GM19372 (cell line): ENCODE data around the gene ATP13A1.

Experiments used
- ATAC-seq: cut with Tn5 transposase; IDR thresholded peaks from one replicate; pipeline ENCODE4 v1.9.1; 2021; ENCODE audit warnings: mild to moderate bottlenecking, low read depth, moderate library complexity; ENCODE audit not compliant: unreplicated experiment

The ATP13A1 gene

DNA sequence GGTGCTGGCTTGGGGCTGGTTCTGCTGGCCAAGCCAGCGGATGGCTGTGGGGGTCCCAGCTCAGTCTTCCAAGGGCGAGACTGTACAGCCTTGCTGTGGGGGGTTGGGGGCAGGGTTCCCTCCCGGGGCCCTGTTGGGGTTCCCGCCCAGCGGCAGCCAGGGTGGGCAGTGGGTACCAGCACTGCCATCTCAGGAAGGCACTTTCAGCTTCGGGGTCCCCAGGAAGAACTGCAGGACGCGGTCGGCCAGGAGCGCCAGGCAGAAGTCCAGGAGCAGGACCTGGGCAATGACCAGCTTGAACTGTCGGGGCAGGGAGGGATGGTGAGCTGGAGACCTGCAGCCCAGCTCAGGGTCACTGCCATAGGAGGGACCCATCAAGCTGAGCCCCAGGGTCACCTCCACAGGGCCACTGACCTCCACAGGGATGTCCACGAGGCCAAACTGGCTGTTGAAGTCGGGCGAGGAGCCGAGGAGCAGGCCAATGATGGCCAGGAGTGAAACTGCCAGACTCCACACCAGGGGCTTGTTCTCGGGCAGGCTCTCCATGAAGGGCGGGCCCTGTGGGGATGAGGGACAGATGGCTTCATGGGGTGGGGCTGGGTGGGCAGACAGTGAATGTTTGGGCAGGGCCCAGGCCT is 18.1 kb downstream of the ATP13A1 start:
- ATAC-seq = no peak

DNA sequence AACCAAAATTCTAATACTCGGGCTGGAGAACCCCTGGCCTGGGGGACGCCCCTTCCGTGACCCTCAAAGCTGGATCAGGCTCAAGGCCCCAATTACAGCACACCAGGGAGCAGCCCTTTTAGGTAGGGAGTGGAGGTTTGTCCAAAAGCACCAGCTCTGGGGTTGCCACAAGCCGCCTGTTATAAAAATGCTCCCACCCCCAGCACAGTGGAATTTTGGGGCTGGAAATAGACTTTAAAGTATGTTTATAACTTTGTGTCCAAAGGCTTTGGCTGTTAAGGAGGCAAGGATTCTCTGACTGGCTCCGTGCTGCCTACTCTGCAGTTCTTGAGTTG is 19.5 kb downstream of the ATP13A1 start:
- no peak for ATAC-seq

DNA sequence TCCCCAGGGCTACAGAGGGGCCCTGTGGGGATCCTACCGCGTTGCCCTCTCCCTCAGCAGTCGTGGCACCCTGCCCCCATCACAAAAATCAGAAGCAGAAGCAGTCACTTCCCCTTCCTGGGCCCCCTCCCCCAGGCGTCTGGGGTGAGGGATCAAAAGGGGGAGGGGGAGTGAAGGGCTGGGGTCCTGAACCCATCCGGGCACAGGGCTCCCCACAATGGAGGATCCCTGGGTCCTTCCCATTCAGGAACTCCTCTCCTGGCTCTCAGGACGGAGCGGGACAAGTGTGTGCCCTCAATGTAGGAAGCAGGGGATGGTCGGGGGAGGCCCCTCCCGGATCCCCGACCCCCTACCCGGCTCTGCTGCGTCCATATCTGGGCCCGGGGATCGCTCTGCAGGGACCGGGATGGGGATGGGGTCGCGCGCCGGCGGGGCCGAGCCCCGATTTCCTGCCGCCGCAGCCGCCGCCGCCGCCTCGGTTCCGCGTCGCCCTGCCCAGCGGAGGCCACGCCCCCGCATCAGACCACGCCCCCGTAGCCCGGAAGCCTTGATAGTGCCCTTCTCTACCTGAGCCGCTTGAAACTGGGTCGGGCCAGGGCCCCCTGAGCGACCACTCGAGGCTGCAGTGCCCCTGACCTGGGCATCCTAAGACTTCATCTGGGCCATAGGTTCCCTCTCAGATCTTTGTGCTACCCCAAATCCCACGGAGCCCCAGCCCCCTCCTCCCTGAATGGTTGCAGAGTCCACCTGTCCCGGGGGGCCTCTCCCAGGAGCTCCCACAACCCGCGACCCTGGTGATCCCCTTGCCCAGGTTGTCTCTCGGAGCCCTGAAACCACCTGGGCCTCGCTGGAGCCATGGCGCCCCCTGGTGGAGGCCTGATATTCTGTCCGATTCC is 20.1 kb downstream of the ATP13A1 start, which contains the start of gene GMIP:
TSS of gene GMIP (minus strand) at position 500 of the 896 bp plus-strand sequence. CDS start at position 372, 128 bp downstream.
- peak; percentile 66 for ATAC-seq

DNA sequence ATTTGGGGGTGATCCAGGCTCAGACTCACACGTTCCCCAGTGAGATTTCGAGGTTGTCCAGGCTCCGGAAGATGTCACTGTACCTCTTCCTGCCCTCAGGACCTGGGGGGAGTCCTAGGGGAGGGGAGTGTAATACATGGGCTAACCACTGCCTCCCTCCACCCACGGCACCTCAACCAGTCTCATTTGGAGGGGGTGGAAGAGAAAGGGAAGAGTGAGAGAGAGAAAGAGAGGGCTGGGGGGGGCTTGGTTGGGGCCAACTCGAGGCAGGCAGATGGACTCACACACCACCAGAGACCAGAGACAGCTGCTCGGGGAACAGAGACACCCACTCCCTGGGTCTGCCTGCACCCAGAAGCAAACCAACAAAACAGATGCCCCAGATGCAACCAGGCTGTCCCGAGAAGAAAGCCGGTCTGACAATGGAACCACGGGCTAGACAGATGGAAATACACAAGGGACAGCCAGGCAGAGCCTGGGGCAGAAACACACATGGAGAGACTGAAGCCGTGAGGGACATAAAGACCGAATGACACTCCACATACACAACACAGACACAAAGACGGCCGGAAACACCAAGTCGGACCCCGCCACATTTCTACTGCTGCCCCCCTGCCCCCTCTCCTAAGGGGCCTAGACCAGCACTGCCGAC is 20.8 kb downstream of the ATP13A1 start:
- peak; percentile 29 for ATAC-seq

DNA sequence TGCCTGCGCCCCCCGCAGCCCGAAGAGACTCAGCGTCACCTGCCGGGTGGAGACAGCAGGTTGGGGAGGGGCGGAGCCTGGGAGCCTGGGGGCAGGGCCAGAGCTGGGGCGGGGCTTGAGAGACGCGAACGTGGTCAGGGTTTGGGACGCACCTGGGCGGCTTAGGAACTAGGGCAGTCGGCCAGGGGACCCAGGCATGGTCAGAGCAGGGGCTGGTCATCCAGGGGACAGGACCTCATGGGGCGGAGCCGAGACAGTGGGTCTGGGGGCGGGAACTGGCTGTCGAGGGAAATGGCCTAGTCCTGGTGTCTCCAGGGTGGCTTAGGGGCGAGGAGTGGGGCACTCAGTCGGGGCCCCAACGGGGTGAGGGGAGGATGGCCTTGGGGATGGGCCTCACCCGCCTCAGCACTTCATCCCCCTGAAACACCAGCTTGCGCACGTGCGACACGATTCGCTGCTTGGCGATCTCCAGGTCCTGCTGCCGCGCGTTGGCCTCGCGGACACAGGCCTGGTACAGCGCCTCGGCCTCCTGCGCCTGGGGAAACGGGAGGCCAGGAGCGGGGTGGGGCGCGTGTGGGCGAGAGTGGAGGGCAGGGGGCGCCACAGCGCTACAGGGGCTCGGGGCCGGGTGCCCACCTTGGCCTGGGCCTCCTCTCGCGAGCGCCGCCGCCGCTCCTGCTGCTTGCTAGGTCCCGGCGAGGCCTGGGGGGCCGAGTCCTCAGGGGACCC is 25.8 kb downstream of the ATP13A1 start:
- ATAC-seq = no peak

DNA sequence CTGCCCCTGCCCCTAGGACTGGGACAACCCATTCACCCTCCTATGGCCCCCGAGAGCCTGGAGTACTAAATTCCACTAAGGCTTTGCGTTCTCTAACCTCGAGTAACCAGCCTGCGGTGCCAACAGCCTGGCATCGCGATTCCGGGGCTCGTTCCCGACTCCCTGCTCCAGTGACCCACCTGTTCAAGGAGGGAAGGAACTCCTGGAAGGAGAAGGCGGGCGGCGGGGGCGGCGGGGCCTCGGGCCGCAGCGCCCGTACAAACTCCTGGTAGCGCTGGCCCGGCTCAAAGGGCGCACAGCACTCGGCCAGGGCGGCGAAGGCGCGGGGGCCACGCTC is 26.3 kb downstream of the ATP13A1 start:
- no peak for ATAC-seq

DNA sequence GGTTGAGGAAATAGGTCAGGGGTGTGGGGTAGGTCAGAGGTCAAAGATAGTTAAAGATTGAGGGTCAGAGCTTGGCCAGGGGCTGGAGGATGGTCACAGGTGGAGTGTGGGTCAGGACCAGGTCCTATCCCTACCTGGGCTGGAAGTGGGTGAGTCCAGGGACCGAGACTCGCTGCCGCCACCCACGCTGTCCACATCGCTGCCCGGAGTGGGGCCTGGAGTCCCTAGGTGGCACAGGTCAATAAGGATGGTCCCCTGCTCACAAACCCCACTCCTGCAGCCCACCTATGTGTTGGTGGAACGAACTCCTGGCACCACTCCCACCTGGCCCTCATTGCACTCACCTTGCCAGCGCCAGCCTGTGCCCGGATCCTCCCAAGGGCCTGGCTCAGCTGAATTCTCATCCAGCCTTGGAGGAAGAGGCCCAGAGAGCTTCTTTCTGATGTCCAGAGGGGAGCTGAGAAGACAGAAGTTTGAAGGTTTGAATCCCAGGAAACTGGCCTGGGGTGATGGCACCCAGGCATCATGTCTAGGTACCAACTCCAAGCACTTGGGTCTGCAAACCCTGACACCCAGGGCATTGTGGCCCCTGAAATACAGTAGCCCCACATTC is 26.8 kb downstream of the ATP13A1 start:
- ATAC-seq = no peak

DNA sequence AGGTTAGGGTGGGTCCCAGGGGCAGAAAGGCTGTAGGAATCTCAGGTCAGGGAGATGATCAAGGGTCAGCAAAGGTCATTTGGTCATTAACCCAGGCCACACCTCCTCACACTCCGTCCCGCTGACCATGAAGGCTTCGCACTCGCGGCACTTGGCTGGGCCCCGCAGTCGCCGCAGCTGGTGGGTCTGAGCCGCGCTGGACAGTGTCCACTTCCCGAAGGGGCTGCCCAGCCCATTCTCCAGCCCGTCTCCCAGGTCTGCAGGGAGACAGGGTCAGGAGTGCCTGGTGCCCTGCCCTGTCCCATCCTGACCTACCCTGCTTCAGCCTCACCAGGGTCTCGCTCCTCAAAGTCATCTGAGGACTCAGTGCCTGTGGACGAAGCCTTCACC is 28.2 kb downstream of the ATP13A1 start:
- no peak for ATAC-seq

DNA sequence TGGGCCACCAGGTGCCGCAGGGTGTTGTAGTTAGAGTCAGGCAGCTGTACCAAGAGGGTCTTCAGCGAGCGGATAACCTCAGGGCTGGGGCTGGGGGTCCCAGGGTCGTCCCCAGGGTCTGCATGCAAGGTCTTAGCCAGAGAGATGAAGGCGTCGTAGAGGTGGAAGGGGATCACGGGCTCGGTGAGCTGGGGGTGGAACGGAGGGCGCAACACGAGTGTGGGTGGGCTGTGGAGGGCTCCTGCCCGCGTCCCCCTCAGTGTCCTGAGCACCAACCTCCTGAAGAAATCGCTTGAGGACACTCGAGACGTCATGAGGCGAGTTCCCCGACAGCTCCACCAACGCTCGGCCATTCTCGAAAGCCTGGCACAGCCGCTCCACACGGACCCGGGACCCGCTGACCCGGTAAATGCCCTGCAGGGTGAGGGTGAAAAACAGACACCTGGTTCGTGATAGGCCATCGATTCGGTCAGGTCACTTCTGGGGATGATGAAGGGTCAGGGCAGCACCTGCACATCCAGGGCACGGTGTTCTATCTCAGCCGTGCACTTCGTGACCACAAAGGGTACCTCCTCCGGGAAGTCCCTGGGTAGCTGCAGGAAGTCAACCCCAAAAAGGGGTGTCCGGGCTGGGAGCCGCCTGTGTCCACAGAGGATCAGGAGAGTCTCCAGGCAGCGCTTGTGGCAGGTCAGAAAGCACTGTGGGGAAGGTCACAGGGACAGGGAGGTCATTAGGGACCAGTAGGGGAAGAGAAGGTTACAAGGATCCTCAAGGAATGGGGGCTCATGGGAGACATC is 28.8 kb downstream of the ATP13A1 start:
- no peak for ATAC-seq

DNA sequence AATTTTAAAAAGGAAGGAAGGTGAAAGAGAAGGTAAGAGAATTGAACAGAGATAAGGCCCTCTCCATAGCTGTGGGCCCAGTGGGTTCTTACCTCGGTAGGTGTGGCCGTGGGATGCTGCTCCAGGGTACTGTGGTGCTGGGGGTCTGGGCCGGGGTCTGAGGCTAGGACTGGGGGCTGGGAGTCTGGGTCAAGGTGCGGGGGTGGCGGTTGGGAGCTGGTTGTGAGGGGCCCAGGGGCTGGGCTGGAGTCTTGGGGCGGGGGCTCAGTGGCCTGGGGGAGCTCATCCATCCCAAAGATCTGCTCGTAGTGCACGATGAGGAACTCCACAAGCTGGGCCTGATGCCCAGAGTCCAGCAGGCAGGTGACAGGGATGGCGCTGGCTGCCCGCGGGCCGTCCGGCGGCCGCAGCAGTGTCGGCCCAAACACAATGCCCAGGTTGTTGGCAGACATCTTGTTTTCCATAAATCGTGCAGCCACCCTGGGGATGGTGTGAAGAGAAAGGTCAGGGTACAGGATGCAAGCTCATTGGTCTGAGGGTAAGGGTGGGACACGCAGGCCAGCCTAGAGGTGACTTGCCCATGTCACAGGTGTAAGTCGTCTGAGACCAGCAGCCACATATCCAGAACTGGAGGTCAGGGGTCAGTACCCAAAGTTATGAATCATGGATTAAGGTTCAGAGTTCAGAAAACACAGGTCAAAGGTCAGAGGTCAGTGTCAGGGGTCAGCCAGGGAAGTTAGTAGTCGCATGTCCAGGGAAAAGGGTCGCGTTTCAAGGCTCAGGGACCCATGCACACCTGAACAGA is 29.6 kb downstream of the ATP13A1 start:
- no peak for ATAC-seq

DNA sequence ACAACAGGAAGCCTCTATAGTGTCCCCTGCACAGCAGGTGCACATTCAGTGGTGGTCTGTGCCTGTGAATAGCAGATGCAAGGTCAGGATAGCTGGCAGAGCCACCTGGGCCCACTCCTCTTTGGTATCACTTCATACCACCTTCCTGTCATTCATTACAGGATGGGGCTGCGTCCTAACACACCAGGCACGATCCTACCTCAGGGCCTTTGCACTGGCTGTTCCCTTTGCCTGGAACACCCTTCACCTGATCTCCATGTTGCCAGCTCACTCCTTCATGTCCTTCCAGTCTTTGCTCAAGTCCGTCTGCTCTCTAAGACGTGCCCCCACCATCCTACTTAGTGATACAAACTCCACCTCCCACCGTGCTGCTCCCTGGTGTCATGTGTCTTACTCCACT is 30.8 kb downstream of the ATP13A1 start:
- no peak for ATAC-seq

DNA sequence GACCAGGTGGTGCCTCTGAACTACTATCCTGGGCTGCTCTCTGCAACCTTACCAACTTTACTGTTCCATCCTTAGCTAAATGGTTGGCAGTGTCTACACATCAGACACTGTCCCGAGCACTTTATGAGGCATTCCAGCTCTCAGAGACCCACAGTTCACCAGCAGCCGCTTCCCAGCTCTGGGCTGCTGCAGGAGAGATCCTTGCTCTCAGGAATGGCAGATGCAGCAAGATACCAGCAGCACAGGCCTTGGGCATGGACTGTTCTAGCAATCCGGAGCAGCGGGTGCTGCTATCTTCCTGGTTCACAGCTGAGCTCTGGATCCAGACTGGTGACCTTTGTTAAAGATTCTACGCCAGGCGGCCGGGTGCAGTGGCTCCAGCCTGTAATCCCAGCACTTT is 32.1 kb downstream of the ATP13A1 start:
- ATAC-seq = no peak

DNA sequence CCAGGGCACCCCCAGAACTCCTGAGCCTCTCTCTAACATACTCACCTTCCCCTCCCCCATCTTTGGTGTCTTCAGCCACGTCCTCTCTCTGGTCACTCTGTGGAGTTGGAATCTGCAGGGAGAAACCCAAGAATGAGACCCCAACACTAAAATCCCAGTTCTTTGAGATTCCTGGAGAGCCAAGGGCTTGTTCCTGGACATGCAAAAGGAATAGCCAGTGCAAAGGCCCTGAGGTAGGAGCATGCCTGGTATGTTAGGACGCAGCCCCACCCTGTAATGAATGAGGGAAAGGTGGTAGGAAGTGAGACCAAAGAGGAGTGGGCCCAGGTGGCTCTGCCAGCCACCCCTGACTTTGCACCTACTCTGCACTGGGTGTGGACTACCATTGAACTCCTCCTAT is 33.0 kb downstream of the ATP13A1 start:
- no peak for ATAC-seq

DNA sequence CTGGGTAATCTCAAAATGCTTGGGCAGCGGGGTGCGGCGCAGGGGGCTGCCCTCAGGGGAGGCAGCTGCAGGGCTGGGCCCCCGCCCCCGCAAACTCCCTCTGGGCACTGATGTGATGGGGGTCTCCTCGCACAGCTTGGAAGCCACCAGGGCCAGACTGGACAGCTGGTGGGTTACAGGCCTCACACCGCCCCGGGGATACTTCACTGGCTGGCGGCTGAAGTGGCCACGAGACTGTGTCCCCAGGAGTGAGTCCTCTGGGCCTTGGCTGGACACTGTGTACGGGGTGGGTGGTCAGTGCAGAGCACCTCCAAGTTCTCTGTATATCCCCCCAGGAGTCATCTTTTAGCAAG is 33.4 kb downstream of the ATP13A1 start:
- no peak for ATAC-seq

DNA sequence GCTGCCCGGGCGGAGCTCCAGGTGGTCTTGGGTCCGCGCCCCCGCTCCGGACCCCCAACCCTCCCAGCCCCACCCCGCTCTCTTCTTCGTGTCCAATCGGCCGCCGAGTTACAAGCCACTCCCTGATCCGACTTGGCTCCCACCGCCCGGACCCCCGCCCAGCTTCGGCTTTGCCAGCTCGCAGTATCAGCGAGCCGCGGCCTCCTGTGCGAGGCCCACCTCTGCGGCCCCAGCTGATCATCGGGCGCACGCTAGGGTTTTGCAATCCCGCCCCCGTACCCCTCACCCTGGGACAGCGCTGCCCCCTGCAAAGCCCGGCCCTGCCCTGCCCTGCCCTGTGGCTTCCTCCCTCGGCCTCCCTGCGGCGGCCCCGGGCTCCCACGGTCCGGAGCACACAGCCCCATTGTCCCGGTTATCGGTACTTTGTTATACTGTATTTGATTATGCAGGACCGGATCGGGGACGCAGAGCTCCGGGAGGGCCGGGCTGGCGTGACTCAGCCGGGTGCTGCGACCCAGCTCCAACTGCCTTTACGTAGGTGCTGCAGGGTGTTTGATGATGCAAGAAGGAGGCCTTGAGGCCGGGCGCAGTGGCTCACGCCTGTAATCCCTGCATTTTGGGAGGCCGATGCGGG is 34.9 kb downstream of the ATP13A1 start:
- ATAC-seq = no peak

DNA sequence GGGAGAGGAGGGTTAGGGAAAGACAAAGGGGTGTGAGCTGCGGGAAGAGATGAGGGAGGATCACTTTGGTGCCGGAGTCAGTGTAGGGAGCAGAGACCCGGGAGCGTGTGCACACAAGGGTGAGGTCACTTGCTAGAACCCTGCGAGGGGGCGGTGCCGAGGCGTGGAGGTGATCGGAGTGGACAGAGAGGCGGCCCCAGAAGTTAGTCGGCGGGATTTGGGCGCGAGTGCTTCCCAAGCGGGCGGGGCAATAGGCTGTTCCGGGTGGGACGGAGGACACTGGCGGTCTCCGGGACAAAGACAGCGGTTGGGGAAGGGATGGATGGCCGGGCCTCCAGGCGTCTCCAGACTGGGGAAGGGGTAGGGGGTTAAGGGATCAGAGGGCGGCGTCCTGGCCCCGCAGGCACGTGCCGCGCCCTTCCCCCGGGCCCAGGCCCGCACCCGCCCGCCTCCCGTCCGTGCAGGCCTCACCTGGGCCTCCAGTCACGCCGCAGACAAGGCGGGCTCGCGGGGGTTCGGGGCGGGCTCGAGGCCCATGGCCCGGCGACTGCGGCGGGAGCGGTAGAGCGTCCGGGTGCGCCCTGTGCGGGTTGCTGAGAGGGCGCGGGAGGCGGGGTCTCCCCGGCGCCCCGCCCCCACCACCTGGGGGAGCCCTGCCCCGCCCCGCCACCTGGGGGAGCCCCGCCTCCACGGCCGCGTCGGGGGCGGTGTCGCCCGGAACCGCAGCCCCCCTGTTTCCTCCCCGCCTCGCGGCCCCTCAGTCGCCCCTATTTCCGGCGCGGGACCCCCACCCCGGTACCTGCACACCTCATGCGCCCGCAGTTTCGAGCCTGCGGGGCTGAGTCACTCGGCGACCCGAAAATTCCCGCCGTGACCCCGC is 35.6 kb downstream of the ATP13A1 start, which contains the start of gene LPAR2:
TSS of gene LPAR2 (minus strand) at position 600 of the 880 bp plus-strand sequence. CDS start 945 bp downstream, outside the sequence.
- ATAC-seq = peak; percentile 60
